ENCODE measurements around the gene CRIM1. TPM values are rescaled to one million over a fixed set of nuclear protein-coding genes. Genes with fewer than 3 reads are reported as not detected.

CRIM1 gene
- total RNA-seq, 1 experiment from 2014 or later: 27.6 TPM

DNA sequence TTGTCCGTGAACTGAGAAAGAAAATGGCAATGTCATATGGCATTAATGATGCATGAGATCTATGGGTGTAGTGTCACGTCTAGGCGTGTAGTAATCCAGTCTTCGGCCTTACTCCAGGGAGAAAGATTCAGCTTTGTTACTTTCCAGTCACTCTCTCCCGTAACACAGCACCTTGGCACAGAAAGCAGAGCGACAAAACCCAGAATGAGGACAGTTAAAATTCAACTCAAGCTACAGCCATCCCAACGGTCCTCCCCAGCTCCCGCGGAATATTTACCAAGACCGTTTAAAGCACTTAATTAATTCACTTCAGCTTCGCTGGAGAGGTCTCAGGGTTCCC is 797 bp upstream of the CRIM1 start:
- Histone ChIP-seq H3K4me2 (ENCODE audit: insufficient read depth, insufficient read length, low read length) (peak overlapping the region; percentile 88), H2BK5ac (ENCODE audit: insufficient read length, low read length) (no peak overlapping the region), H3K27me3 (ENCODE audit: insufficient read depth, low read length) (peaks cover 3% of the 10 kb centered on the region; the same call in 1 of the 2 replicates), H4K20me1 (ENCODE audit: control insufficient read depth, insufficient read depth, insufficient read length) (no peaks in the 10 kb centered on the region), H3K9me3 (ENCODE audit: control insufficient read depth, low read depth, low read length) (no peaks in the 10 kb centered on the region), H2BK12ac (ENCODE audit: insufficient read length, low read depth, low read length) (no peak overlapping the region), H4K8ac (replicated peaks; ENCODE audit: insufficient read length, low read depth, low read length) (no peak overlapping the region), H2AFZ (ENCODE audit: low read length) (no peak overlapping the region), H3T11ph (ENCODE audit: low read length) (no peak overlapping the region), H3K14ac (ENCODE audit: insufficient read depth, low read length) (0 out of 2 replicates have a peak overlapping the region, but pooled peaks have one; percentile 60), H2BK120ac (ENCODE audit: low read depth, low read length, poor library complexity, severe bottlenecking) (no peak overlapping the region), H3K56ac (ENCODE audit: insufficient read length, low read depth, low read length) (no peak overlapping the region), H3K4ac (ENCODE audit: low read depth, low read length) (no peak overlapping the region), H4K5ac (ENCODE audit: insufficient read length, low read depth, low read length) (no peak overlapping the region), H3K23me2 (ENCODE audit: insufficient read length, low read depth, low read length, poor library complexity, severe bottlenecking) (peaks cover 17% of the 10 kb centered on the region), H3K79me2 (ENCODE audit: insufficient read depth, low read length) (peaks cover 17% of the 10 kb centered on the region; the same call in 1 of the 2 replicates), H4K91ac (ENCODE audit: insufficient read length, low read depth, low read length) (no peak overlapping the region), H2BK15ac (ENCODE audit: low read depth, low read length) (no peak overlapping the region), H2AK5ac (ENCODE audit: insufficient read length, low read length) (no peak overlapping the region), H3K4me1 (ENCODE audit: insufficient read depth, low read length) (peaks cover 12% of the 10 kb centered on the region), H2BK20ac (ENCODE audit: low read depth, low read length, poor library complexity, severe bottlenecking) (no peak overlapping the region), H3K9ac (ENCODE audit: extremely low read depth, insufficient read length, low read length) (peak overlapping the region; percentile 42), H3K23ac (ENCODE audit: insufficient read length, low read depth, low read length) (no peak overlapping the region), H3K18ac (ENCODE audit: insufficient read length, low read depth, low read length) (no peak overlapping the region), H3K79me1 (ENCODE audit: insufficient read depth, low read depth, low read length, poor library complexity, severe bottlenecking) (no peaks in the 10 kb centered on the region), H3K27ac (ENCODE audit: insufficient read length, low read depth, low read length) (no peak overlapping the region)
- peaks cover 17% of the 10 kb centered on the region for H3K27me3 Mint-ChIP-seq (ENCODE audit: low read depth)
- H3K9me3 Mint-ChIP-seq: peaks cover 0 to 2% of the 10 kb centered on the region in 2 experiments; a peak in 2 of 5 replicates
- DNase-seq: no peak
- peak overlapping the region; percentile 73 to 89 for H3K4me3 Mint-ChIP-seq
- WGBS (ENCODE audit: extremely low coverage, insufficient read length, low lambda C conversion rate): no CpG with 5 or more reads among the region's 11 CpGs
- H3K36me3 Mint-ChIP-seq (ENCODE audit: insufficient read depth in 1 of 3, low read depth in 3 of 3): no peaks in the 10 kb centered on the region; a peak in 2 of 7 replicates
- H3K27ac Mint-ChIP-seq: peak overlapping the region in 1 of 3 experiments; percentile 70; a peak in 1 of 7 replicates
- TF ChIP-seq, protein P1, sequence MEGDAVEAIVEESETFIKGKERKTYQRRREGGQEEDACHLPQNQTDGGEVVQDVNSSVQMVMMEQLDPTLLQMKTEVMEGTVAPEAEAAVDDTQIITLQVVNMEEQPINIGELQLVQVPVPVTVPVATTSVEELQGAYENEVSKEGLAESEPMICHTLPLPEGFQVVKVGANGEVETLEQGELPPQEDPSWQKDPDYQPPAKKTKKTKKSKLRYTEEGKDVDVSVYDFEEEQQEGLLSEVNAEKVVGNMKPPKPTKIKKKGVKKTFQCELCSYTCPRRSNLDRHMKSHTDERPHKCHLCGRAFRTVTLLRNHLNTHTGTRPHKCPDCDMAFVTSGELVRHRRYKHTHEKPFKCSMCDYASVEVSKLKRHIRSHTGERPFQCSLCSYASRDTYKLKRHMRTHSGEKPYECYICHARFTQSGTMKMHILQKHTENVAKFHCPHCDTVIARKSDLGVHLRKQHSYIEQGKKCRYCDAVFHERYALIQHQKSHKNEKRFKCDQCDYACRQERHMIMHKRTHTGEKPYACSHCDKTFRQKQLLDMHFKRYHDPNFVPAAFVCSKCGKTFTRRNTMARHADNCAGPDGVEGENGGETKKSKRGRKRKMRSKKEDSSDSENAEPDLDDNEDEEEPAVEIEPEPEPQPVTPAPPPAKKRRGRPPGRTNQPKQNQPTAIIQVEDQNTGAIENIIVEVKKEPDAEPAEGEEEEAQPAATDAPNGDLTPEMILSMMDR (conservative IDR thresholded peaks at IDR 0.05): no peak
- peaks cover 47 to 50% of the 10 kb centered on the region in 2 experiments for H3K4me1 Mint-ChIP-seq
